HEK293 (cell line): ENCODE data around the gene ZBED4.

Experiments used
- CTCF ChIA-PET: fragments of 350-600 bp; formaldehyde crosslinking; extraction: SDS; loops from one replicate; lab custom pipeline; 2021; ENCODE audit warnings: antibody characterized with exemption; lab: Yijun Ruan, JAX
- POLR2A ChIA-PET: fragments of 300-600 bp; formaldehyde crosslinking; extraction: SDS; loops from one replicate; lab custom pipeline; 2020; ENCODE audit warnings: antibody characterized with exemption, inconsistent platforms; lab: Yijun Ruan, JAX
- H3K27ac ChIP-seq: fragments of 200-500 bp; sonication (Bioruptor generic); 2 replicates; pipeline ENCODE4 v1.5.1; 2014; ENCODE audit warnings: low read depth, low read length, control low read depth, inconsistent platforms; ENCODE audit errors: extremely low read depth
- H3K36me3 ChIP-seq, 2 experiments: fragments of 200-500 bp in 1 of 2; sonication (Bioruptor generic) in 1 of 2; 1 replicate in 1 of 2; 2 replicates in 1 of 2; pipeline ENCODE4 v1.5.1; 2014 to 2017; ENCODE audit warnings: inconsistent platforms in 2 of 2, low read length in 2 of 2; ENCODE audit not compliant: control insufficient read depth in 2 of 2, insufficient read depth in 1 of 2
- H3K4me1 ChIP-seq: fragments of 200-500 bp; sonication (Bioruptor generic); 2 replicates; pipeline ENCODE4 v1.5.1; 2014; ENCODE audit warnings: mild to moderate bottlenecking, low read length, inconsistent platforms; ENCODE audit not compliant: control insufficient read depth, insufficient read depth
- H3K4me3 ChIP-seq: 2 replicates; pipeline ENCODE4 v1.5.1; 2011; ENCODE audit warnings: low read depth, mild to moderate bottlenecking, control low read depth, low read length, moderate library complexity
- H3K9me3 ChIP-seq: fragments of 200-500 bp; sonication (Bioruptor generic); 2 replicates; pipeline ENCODE4 v1.5.1; 2014; ENCODE audit warnings: low read depth, low read length, inconsistent platforms; ENCODE audit not compliant: control insufficient read depth, insufficient read depth
- GLIS1 ChIP-seq: fragments of 450-650 bp; formaldehyde crosslinking; IDR thresholded peaks from 2 replicates; pipeline ENCODE4 v1.5.1; 2016; ENCODE audit warnings: missing biosample characterization, missing genetic modification characterization
- OVOL3 ChIP-seq: fragments of 450-650 bp; formaldehyde crosslinking; IDR thresholded peaks from 2 replicates; pipeline ENCODE4 v1.5.1; 2016; ENCODE audit warnings: missing biosample characterization, missing genetic modification characterization
- REST ChIP-seq: fragments of 450-650 bp; formaldehyde crosslinking; IDR thresholded peaks from 2 replicates; pipeline ENCODE4 v1.5.1; 2016; ENCODE audit warnings: missing biosample characterization, missing genetic modification characterization
- SETDB1 ChIP-seq: IDR thresholded peaks from one replicate; pipeline ENCODE4 v1.6.1; 2017; ENCODE audit warnings: mild to moderate bottlenecking, low read length, moderate library complexity, mixed read lengths; ENCODE audit not compliant: insufficient read length
- TCF7L2 ChIP-seq: IDR thresholded peaks from 2 replicates; pipeline ENCODE4 v1.6.1; 2011; ENCODE audit warnings: low read depth, mild to moderate bottlenecking, inconsistent platforms, low read length, moderate library complexity, borderline replicate concordance
- YY2 ChIP-seq: fragments of 450-650 bp; formaldehyde crosslinking; IDR thresholded peaks from 2 replicates; pipeline ENCODE4 v1.5.1; 2016; ENCODE audit warnings: missing biosample characterization, missing genetic modification characterization
- ZBTB10 ChIP-seq: fragments of 450-650 bp; formaldehyde crosslinking; IDR thresholded peaks from 2 replicates; pipeline ENCODE4 v1.5.1; 2016; ENCODE audit warnings: missing biosample characterization, missing genetic modification characterization
- ZFP3 ChIP-seq: fragments of 450-650 bp; formaldehyde crosslinking; IDR thresholded peaks from 2 replicates; pipeline ENCODE4 v1.5.1; 2016; ENCODE audit warnings: low read depth, missing biosample characterization, missing genetic modification characterization
- ZFP37 ChIP-seq: fragments of 450-650 bp; formaldehyde crosslinking; IDR thresholded peaks from 2 replicates; pipeline ENCODE4 v1.5.1; 2016; ENCODE audit warnings: missing biosample characterization, missing genetic modification characterization
- ZNF202 ChIP-seq: fragments of 450-650 bp; formaldehyde crosslinking; IDR thresholded peaks from 2 replicates; pipeline ENCODE4 v1.5.1; 2016; ENCODE audit warnings: missing biosample characterization, missing genetic modification characterization, borderline replicate concordance
- ZNF221 ChIP-seq: fragments of 450-650 bp; formaldehyde crosslinking; IDR thresholded peaks from 2 replicates; pipeline ENCODE4 v1.5.1; 2017; ENCODE audit warnings: missing biosample characterization, missing genetic modification characterization, borderline replicate concordance
- ZNF266 ChIP-seq: fragments of 450-650 bp; formaldehyde crosslinking; IDR thresholded peaks from 2 replicates; pipeline ENCODE4 v1.5.1; 2016; ENCODE audit warnings: missing biosample characterization, missing genetic modification characterization, low read depth
- ZNF311 ChIP-seq: fragments of 450-650 bp; formaldehyde crosslinking; IDR thresholded peaks from 2 replicates; pipeline ENCODE4 v1.5.1; 2017; ENCODE audit warnings: missing biosample characterization, missing genetic modification characterization, borderline replicate concordance
- ZNF354C ChIP-seq: fragments of 450-650 bp; formaldehyde crosslinking; IDR thresholded peaks from 2 replicates; pipeline ENCODE4 v1.5.1; 2016; ENCODE audit warnings: missing biosample characterization, missing genetic modification characterization, low read depth, borderline replicate concordance
- ZNF366 ChIP-seq: fragments of 450-650 bp; formaldehyde crosslinking; conservative IDR thresholded peaks from 2 replicates; pipeline ENCODE4 v1.5.1; 2016; ENCODE audit warnings: missing biosample characterization, missing genetic modification characterization
- ZNF514 ChIP-seq: fragments of 450-650 bp; formaldehyde crosslinking; IDR thresholded peaks from 2 replicates; pipeline ENCODE4 v1.5.1; 2016; ENCODE audit warnings: missing biosample characterization, missing genetic modification characterization
- ZNF610 ChIP-seq: fragments of 450-650 bp; formaldehyde crosslinking; IDR thresholded peaks from 2 replicates; pipeline ENCODE4 v1.5.1; 2016; ENCODE audit warnings: missing biosample characterization, missing genetic modification characterization, borderline replicate concordance
- ZNF791 ChIP-seq: fragments of 450-650 bp; formaldehyde crosslinking; IDR thresholded peaks from 2 replicates; pipeline ENCODE4 v1.5.1; 2016; ENCODE audit warnings: missing biosample characterization, missing genetic modification characterization

Gene ZBED4

DNA sequence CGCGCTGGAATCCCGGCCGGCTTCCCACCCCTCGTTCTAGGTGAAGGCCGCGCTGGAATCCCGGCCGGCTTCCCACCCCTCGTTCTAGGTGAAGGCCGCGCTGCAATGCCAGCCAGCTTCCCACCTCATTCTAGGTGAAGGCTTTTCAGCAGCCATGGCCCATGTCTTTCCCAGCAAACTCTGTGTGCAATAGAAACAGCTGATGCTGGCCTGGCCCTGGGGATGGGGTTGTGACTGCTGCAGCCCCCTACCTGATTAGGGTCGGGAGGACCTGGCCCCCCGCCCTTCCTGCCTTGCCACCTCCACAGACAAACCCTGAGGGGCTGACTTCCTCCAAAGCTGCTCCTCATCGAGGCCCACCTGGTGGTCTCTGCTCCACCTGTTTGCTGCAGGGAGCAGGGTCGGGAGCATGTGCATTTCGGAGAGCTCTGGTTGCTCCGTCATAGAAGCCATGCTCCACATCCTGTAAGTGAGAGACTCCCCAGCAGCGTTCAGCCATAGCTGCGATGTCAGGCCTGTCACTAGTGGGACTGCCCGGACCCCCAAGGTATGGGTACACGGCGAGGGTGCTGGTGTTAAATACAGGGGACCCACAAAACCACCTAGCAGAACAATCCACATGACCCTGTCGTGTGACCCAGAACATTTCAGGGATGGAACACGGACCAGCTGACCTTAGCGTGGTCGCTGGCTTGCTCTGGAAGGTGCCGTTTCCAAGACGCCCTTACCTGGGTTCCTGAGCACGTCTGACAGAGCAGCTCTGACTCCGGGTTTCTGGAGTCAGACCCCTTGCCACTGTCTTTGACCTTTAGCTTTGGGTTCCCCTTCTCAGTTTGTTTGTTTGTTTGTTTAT lies 3.3 kb downstream of the ZBED4 start:
- H3K27ac ChIP-seq: no peak overlapping the region
- peaks cover 8% of the 10 kb centered on the region for H3K4me1 ChIP-seq
- no peaks in the 10 kb centered on the region for H3K9me3 ChIP-seq
- no peak for TF ChIP-seq SETDB1
- TF ChIP-seq ZBTB10 (tag by site-specific recombination): no peak
- TF ChIP-seq OVOL3: no peak
- TF ChIP-seq TCF7L2: no peak
- TF ChIP-seq YY2: no peak
- TF ChIP-seq ZNF791: no peak
- TF ChIP-seq ZFP3 (tag by site-specific recombination): no peak
- no peak for TF ChIP-seq ZNF514
- TF ChIP-seq ZNF202: no peak
- TF ChIP-seq REST (tag by site-specific recombination): no peak
- TF ChIP-seq ZNF221 (tag by site-specific recombination): no peak
- no peak for TF ChIP-seq ZNF366 (tag by site-specific recombination)
- no peak for TF ChIP-seq ZNF311 (tag by site-specific recombination)
- TF ChIP-seq GLIS1 (tag by site-specific recombination): no peak
- no peak for TF ChIP-seq ZNF610 (tag by site-specific recombination)
- no peak for TF ChIP-seq ZNF354C (tag by site-specific recombination)
- TF ChIP-seq ZFP37 (tag by site-specific recombination): no peak
- ChIA-PET CTCF (interaction anchor here (0.6 kb wide), 2 partner anchors 139 to 167 kb away, joined by 3 read pairs; no protein-coding TSS in a partner anchor), POLR2A (interaction anchor here (0.8 to 1.3 kb wide), 3 partner anchors 9 to 55 kb away, joined by 3 to 8 read pairs (median 3); no protein-coding TSS in a partner anchor)
- no peak overlapping the region for H3K4me3 ChIP-seq
- peaks cover 0 to 13% of the 10 kb centered on the region in 2 experiments; a peak in 2 of 3 replicates for H3K36me3 ChIP-seq

GRCh38 chr22:49858827-49859226 lies 5.2 kb downstream of the ZBED4 start:
- no peak for TF ChIP-seq ZNF266 (tag by site-specific recombination)
- H3K36me3 ChIP-seq: peaks cover 0 to 13% of the 10 kb centered on the region in 2 experiments; a peak in 2 of 3 replicates
- ChIA-PET POLR2A (no interaction called here), CTCF (no interaction called here)
- H3K4me3 ChIP-seq: no peak overlapping the region
- no peak overlapping the region for H3K27ac ChIP-seq
- H3K9me3 ChIP-seq: no peaks in the 10 kb centered on the region
- peaks cover 8% of the 10 kb centered on the region for H3K4me1 ChIP-seq
